ENCODE measurements around the gene TNIK. TPM values are rescaled to one million over a fixed set of nuclear protein-coding genes. Genes with fewer than 3 reads are reported as not detected.

Gene TNIK
- total and polyA plus RNA-seq, 2 of the 4 experiments (the other 2 are of a cell fraction): 3.4 to 6.3 TPM

DNA sequence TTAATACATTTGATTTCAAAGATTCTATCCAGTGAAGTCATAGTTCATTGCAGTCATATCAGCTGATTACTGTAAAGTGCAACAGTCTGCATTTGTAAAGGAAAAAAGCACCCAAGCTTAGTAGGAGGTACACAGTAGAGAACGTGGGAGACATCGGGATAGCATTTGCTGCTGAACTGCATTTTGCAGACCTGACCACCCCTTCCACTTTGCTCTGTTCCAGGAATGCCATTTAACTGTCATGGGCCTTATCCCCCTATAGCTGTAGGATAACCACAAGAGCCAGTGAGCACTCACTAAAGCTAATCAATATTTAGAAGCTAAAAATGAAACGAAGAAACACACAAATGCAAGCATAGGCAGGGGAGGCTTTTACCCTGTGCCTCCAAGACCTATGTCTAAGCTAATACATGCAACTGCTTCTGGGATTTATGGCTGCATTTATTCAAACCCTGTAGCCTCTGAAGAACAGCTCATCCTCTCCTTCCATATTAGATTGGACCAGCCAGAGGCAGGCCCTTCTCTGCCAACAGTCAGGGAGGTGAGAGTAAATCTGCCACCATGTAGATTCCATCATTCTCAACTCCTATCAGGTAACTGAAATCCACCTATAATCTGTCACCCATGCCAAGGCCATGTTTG lies 23.0 kb downstream of the TNIK start:
- intact Hi-C loops (cut with micrococcal nuclease): no loop called here
- H4K20me1 ChIP-seq (ENCODE audit: insufficient read depth, low read length): no peaks in the 10 kb centered on the region
- in situ Hi-C loops (cut with MboI; ENCODE audit: low sequenced_read_pairs): no loop called here
- H3K36me3 ChIP-seq (ENCODE audit: control insufficient read depth, insufficient read depth, low read length): no peaks in the 10 kb centered on the region
- BruUV-seq (replicated peaks): no TSS peak
- no peak overlapping the region for H3K4ac ChIP-seq (ENCODE audit: low read depth, low read length)
- H2AFZ ChIP-seq (replicated peaks; ENCODE audit: low read length, poor library complexity): no peak overlapping the region
- no peak overlapping the region for H2AK9ac ChIP-seq (replicated peaks; ENCODE audit: low read depth, low read length, poor library complexity)
- H3K9me1 ChIP-seq (ENCODE audit: insufficient read depth, low read length): no peaks in the 10 kb centered on the region
- no peak overlapping the region for H3K14ac ChIP-seq (replicated peaks; ENCODE audit: low read depth, low read length)
- H4K91ac ChIP-seq (ENCODE audit: insufficient read depth, low read depth, low read length): no peak overlapping the region
- H4K5ac ChIP-seq (ENCODE audit: low read depth, low read length): no peak overlapping the region
- no peak for ATAC-seq (ENCODE audit: low read depth)
- no peak overlapping the region for H2AK5ac ChIP-seq (ENCODE audit: low read depth, low read length)
- CTCF ChIA-PET: no interaction called here
- no peaks in the 10 kb centered on the region for H3K27me3 ChIP-seq (ENCODE audit: control insufficient read depth, insufficient read depth, low read length)
- no peak overlapping the region for H3K23ac ChIP-seq (ENCODE audit: low read depth, low read length)
- POLR2A ChIA-PET (ENCODE audit: unreplicated experiment): no interaction called here
- H3K4me3 ChIP-seq (ENCODE audit: insufficient read depth, low read depth, low read length): no peak overlapping the region
- no peak overlapping the region for H2BK20ac ChIP-seq (ENCODE audit: low read depth, low read length)
- H3K79me1 ChIP-seq (ENCODE audit: low read depth in 1 of 2, low read length in 2 of 2): peaks cover 0 to 3% of the 10 kb centered on the region in 2 experiments; a peak in 1 of 4 replicates
- H3K9me3 ChIP-seq (ENCODE audit: control insufficient read depth, insufficient read depth, low read length): no peaks in the 10 kb centered on the region
- dilution Hi-C loops (cut with HindIII; ENCODE audit: low sequenced_read_pairs, unreplicated experiment): no loop called here
- no peaks in the 10 kb centered on the region for H3K4me1 ChIP-seq (ENCODE audit: control insufficient read depth, insufficient read depth, low read length)
- no peak overlapping the region for H2BK15ac ChIP-seq (ENCODE audit: low read depth, low read length)
- no peak overlapping the region for H3K9ac ChIP-seq (ENCODE audit: low read depth, low read length)
- no peak overlapping the region for H3K18ac ChIP-seq (ENCODE audit: low read depth, low read length)
- no CpG with 5 or more reads among the region's 3 CpGs for WGBS, 2 experiments (ENCODE audit: extremely low coverage in 2 of 2, insufficient read length in 1 of 2)
- no peak overlapping the region for H2BK5ac ChIP-seq (ENCODE audit: low read depth, low read length, poor library complexity, severe bottlenecking)
- H3K56ac ChIP-seq (ENCODE audit: extremely low read depth, insufficient read depth, low read length): no peak overlapping the region
- H3K4me2 ChIP-seq (ENCODE audit: low read depth, low read length): no peak overlapping the region
- H4K8ac ChIP-seq (ENCODE audit: low read depth in 2 of 2, low read length in 2 of 2): no peak overlapping the region
- no peak overlapping the region for H2BK120ac ChIP-seq (ENCODE audit: low read depth, low read length)
- DNase-seq: no peak
- TF ChIP-seq NFE2L2 (IDR thresholded peaks at IDR 0.05; ENCODE audit: low read depth, low read length) (no peak), MAFK (IDR thresholded peaks at IDR 0.05; ENCODE audit: low read depth, low read length) (no peak), FOS (IDR thresholded peaks at IDR 0.05; ENCODE audit: low read depth, low read length) (no peak), CEBPB (IDR thresholded peaks at IDR 0.05; ENCODE audit: low read depth, low read length) (no peak), SMC3 (IDR thresholded peaks at IDR 0.05; ENCODE audit: low read depth, low read length) (no peak), BHLHE40 (IDR thresholded peaks at IDR 0.05; ENCODE audit: low read depth, low read length) (no peak)
- H3K27ac ChIP-seq (ENCODE audit: insufficient read depth, low read length): no peak overlapping the region

Measured in IMR-90 (cell line).